ENCODE results near the gene ABCB11.

- TF ChIP-seq CTCF (IDR thresholded peaks at IDR 0.05) (no peak), EZH2 (IDR thresholded peaks at IDR 0.05; ENCODE audit: borderline replicate concordance, insufficient read depth, low read depth, low read length, poor library complexity, severe bottlenecking) (no peak)
These were observed 46.6 kb upstream of the ABCB11 start for GRCh38 chr2:169077674-169078240.
